Type B pancreatic cell (in vitro differentiated cells): ENCODE results near the gene EML5. TPM values are rescaled to one million over a fixed set of nuclear protein-coding genes. Genes with fewer than 3 reads are reported as not detected.

Source experiments
- DNase-seq: peaks from one replicate; pipeline ENCODE4 v3.0.0; 2021; ENCODE audit warnings: mixed read lengths; ENCODE audit not compliant: unreplicated experiment; ENCODE audit errors: extremely low spot score
- H3K27ac Mint-ChIP-seq: 2 replicates; pipeline ENCODE4 v1.8.0; 2021; ENCODE audit warnings: mild to moderate bottlenecking, mixed read lengths
- H3K27me3 Mint-ChIP-seq: 2 replicates; pipeline ENCODE4 v1.8.0; 2021; ENCODE audit warnings: mixed read lengths
- H3K36me3 Mint-ChIP-seq: 2 replicates; pipeline ENCODE4 v1.8.0; 2021; ENCODE audit warnings: mixed read lengths
- H3K4me1 Mint-ChIP-seq: one replicate; pipeline ENCODE4 v1.8.0; 2021; ENCODE audit warnings: mixed read lengths; ENCODE audit not compliant: unreplicated experiment
- H3K4me3 Mint-ChIP-seq: 2 replicates; pipeline ENCODE4 v1.8.0; 2021; ENCODE audit warnings: mild to moderate bottlenecking, mixed read lengths
- H3K9me3 Mint-ChIP-seq: 2 replicates; pipeline ENCODE4 v1.8.0; 2021; ENCODE audit warnings: mixed read lengths
- CTCF ChIP-seq: fragments of 200-600 bp; sonication (generic); conservative IDR thresholded peaks from 2 replicates; pipeline ENCODE4 v1.5.0; 2021; ENCODE audit warnings: antibody characterized with exemption, mild to moderate bottlenecking
- total RNA-seq: library from RNA; stranded (reverse); gene quantifications from 2 replicates; pipeline ENCODE4 v1.2.1, GENCODE V29; 2021; ENCODE audit warnings: low replicate concordance

EML5 gene
- total RNA-seq, 1 donor from 2014 or later = 3.0 TPM

GRCh38 chr14:88829188-88829587 is 36.4 kb upstream of the EML5 start:
- Mint-ChIP-seq H3K36me3 (peaks cover 20% of the 10 kb centered on the region), H3K4me3 (no peak overlapping the region), H3K27ac (no peak overlapping the region), H3K4me1 (peaks cover 44% of the 10 kb centered on the region), H3K9me3 (peaks cover 5% of the 10 kb centered on the region), H3K27me3 (no peaks in the 10 kb centered on the region)
- no peak for TF ChIP-seq CTCF
- no peak for DNase-seq

GRCh38 chr14:88825503-88825902 is 32.8 kb upstream of the EML5 start:
- Mint-ChIP-seq H3K9me3 (no peaks in the 10 kb centered on the region), H3K36me3 (peaks cover 8% of the 10 kb centered on the region), H3K27me3 (no peaks in the 10 kb centered on the region), H3K27ac (peak overlapping the region; percentile 95), H3K4me3 (peak overlapping the region; percentile 97), H3K4me1 (peaks cover 23% of the 10 kb centered on the region)
- DNase-seq = no peak
- no peak for TF ChIP-seq CTCF

GRCh38 chr14:88825078-88825458 is 32.3 kb upstream of the EML5 start:
- H3K27ac Mint-ChIP-seq = peak overlapping the region; percentile 95

GRCh38 chr14:88824314-88825077 is 31.7 kb upstream of the EML5 start, which contains the start of gene TTC8:
Gene TTC8 (plus strand): TSS chr14:88824651. CDS start chr14:88824708, 57 bp downstream.
- DNase-seq = peak; percentile 88
- Mint-ChIP-seq H3K27ac (peak within 1 kb of the TSS; percentile 95), H3K4me3 (peak within 1 kb of the TSS; percentile 97), H3K4me1 (peaks cover 21% of the 10 kb centered on the region), H3K27me3 (no peaks in the 10 kb centered on the region), H3K9me3 (no peaks in the 10 kb centered on the region), H3K36me3 (peaks cover 5% of the 10 kb centered on the region)
- no peak for TF ChIP-seq CTCF

More at GRCh38 chr14:88825078-88825458, 32.3 kb upstream of the EML5 start:
- Mint-ChIP-seq H3K27me3 (no peaks in the 10 kb centered on the region), H3K36me3 (peaks cover 7% of the 10 kb centered on the region), H3K9me3 (no peaks in the 10 kb centered on the region), H3K4me1 (peaks cover 23% of the 10 kb centered on the region), H3K4me3 (peak overlapping the region; percentile 97)
- DNase-seq = no peak
- no peak for TF ChIP-seq CTCF

GRCh38 chr14:88823968-88824313 is 31.2 kb upstream of the EML5 start:
- Mint-ChIP-seq H3K36me3 (peaks cover 5% of the 10 kb centered on the region), H3K4me1 (peaks cover 17% of the 10 kb centered on the region), H3K27me3 (no peaks in the 10 kb centered on the region), H3K9me3 (no peaks in the 10 kb centered on the region), H3K4me3 (peak overlapping the region; percentile 97), H3K27ac (peak overlapping the region; percentile 95)
- DNase-seq = no peak
- no peak for TF ChIP-seq CTCF
